ENCODE data around the gene SHISA9. TPM values are rescaled to one million over a fixed set of nuclear protein-coding genes. Genes with fewer than 3 reads are reported as not detected.

SHISA9 gene
- total RNA-seq, 2 experiments from 2014 or later = 0.02 TPM; not detected in 1

GRCh38 chr16:13264749-13265552 lies 363.6 kb downstream of the SHISA9 start:
- DNase-seq (no peak), ATAC-seq (no peak)
- POLR2A ChIA-PET = no interaction called here
- H3K4me3 Mint-ChIP-seq = no peak overlapping the region
- H3K9me3 Mint-ChIP-seq (ENCODE audit: low read depth) = peaks cover 6% of the 10 kb centered on the region
- CTCF ChIA-PET = no interaction called here
- intact Hi-C loops (cut with DNase I, micrococcal nuclease) = no loop called here
- H3K4me1 Mint-ChIP-seq = no peaks in the 10 kb centered on the region
- no peak overlapping the region for H3K27ac Mint-ChIP-seq
- peaks cover 5% of the 10 kb centered on the region for H3K36me3 Mint-ChIP-seq (ENCODE audit: low read depth)
- H3K27me3 Mint-ChIP-seq = peaks cover 9% of the 10 kb centered on the region

GRCh38 chr16:13269359-13269758 lies 368.0 kb downstream of the SHISA9 start:
- no peak for ATAC-seq

DNA sequence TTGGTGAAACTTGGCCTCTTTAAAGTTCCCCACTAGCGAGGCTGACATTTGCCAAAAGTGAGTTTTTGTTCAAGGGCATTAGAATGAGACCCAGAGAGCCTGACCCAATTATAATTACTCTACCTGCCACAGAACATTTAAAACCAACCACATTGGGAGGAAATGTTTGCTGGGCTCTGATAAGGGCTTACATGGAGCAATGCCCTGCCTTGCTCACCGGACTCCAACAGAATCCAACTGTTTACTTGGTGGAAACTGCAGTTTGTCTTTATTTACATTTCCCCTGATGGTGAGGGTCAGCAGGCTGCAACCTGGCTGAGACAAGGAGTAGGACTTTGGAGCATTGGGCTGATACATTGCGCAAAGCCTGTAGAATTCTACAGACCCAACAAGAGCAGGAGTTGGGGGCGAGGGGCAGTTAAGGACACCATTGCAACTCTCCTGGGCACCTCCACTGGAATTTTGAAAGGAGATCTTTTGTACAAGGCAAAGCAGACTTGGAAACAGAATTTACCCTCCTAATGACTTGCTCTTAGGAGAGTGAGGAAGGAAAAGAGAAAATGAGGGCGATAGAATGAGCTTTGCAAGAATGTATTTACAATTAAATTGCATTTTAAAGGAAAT lies 368.6 kb downstream of the SHISA9 start:
- ATAC-seq (no peak), DNase-seq (no peak)
- H3K27me3 Mint-ChIP-seq = peaks cover 7% of the 10 kb centered on the region
- H3K36me3 Mint-ChIP-seq (ENCODE audit: low read depth) = no peaks in the 10 kb centered on the region
- CTCF ChIA-PET = interaction anchor here (0.9 kb wide), 1 partner anchor 9 kb away, joined by 3 read pairs; no protein-coding TSS in a partner anchor
- no peaks in the 10 kb centered on the region for H3K4me1 Mint-ChIP-seq
- POLR2A ChIA-PET = no interaction called here
- no peak overlapping the region for H3K4me3 Mint-ChIP-seq
- intact Hi-C loops (cut with DNase I, micrococcal nuclease) = no loop called here
- peaks cover 2% of the 10 kb centered on the region for H3K9me3 Mint-ChIP-seq (ENCODE audit: low read depth)
- no peak overlapping the region for H3K27ac Mint-ChIP-seq

More at GRCh38 chr16:13269359-13269758, 368.0 kb downstream of the SHISA9 start:
- CTCF ChIA-PET = no interaction called here
- no peak overlapping the region for H3K27ac Mint-ChIP-seq
- no peaks in the 10 kb centered on the region for H3K36me3 Mint-ChIP-seq (ENCODE audit: low read depth)
- POLR2A ChIA-PET = no interaction called here
- intact Hi-C loops (cut with DNase I, micrococcal nuclease) = no loop called here
- H3K4me3 Mint-ChIP-seq = no peak overlapping the region
- H3K4me1 Mint-ChIP-seq = no peaks in the 10 kb centered on the region
- DNase-seq = no peak
- H3K27me3 Mint-ChIP-seq = peaks cover 7% of the 10 kb centered on the region
- peaks cover 2% of the 10 kb centered on the region for H3K9me3 Mint-ChIP-seq (ENCODE audit: low read depth)

DNA sequence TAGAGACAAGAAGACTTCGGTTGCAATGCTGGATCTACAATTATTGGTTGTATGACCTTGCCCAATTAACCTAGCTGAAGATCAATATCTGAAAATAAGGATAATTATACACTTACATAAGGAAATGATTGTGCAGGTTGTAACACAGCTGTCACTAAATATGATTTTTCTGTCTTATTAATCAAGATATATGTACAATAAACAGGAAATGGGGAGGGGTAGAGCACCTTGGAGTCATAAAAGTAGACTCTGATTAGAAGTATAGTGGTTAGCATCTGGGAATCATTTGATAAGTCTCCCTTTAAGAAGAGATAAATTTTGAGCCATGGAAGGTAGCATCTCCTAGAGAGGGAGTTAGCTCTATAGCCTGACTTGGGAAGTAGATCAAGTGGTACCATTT lies 369.2 kb downstream of the SHISA9 start:
- H3K9me3 Mint-ChIP-seq (ENCODE audit: low read depth) = peaks cover 2% of the 10 kb centered on the region
- intact Hi-C loops (cut with DNase I, micrococcal nuclease) = no loop called here
- no peak for DNase-seq
- peaks cover 5% of the 10 kb centered on the region for H3K27me3 Mint-ChIP-seq
- no peaks in the 10 kb centered on the region for H3K36me3 Mint-ChIP-seq (ENCODE audit: low read depth)
- ATAC-seq = no peak
- no peak overlapping the region for H3K27ac Mint-ChIP-seq
- H3K4me1 Mint-ChIP-seq = no peaks in the 10 kb centered on the region
- no peak overlapping the region for H3K4me3 Mint-ChIP-seq
- CTCF ChIA-PET = interaction anchor here (0.9 kb wide), 1 partner anchor 9 kb away, joined by 3 read pairs; no protein-coding TSS in a partner anchor
- POLR2A ChIA-PET = no interaction called here

GRCh38 chr16:13289515-13289914 lies 388.1 kb downstream of the SHISA9 start:
- ChIA-PET POLR2A (no interaction called here), CTCF (interaction anchor here (0.6 kb wide), 1 partner anchor 45 kb away, joined by 3 read pairs; no protein-coding TSS in a partner anchor)
- no peak for ATAC-seq
- intact Hi-C loops (cut with DNase I, micrococcal nuclease) = no loop called here
- Mint-ChIP-seq H3K9me3 (ENCODE audit: low read depth) (peaks cover 9% of the 10 kb centered on the region), H3K27ac (no peak overlapping the region), H3K36me3 (ENCODE audit: low read depth) (no peaks in the 10 kb centered on the region), H3K4me3 (no peak overlapping the region), H3K27me3 (peaks cover 13% of the 10 kb centered on the region), H3K4me1 (no peaks in the 10 kb centered on the region)
- no peak for DNase-seq

Other genes with a start within 250 kb of the SHISA9 start
- 1 to 10 TPM; 8.0 to 9.8 TPM for gene CPPED1, start 97.7 kb upstream of the SHISA9 start, total RNA-seq